ENCODE data around the gene ADAMTS10. TPM values are rescaled to one million over a fixed set of nuclear protein-coding genes. Genes with fewer than 3 reads are reported as not detected.

The ADAMTS10 gene
- total and polyA plus RNA-seq, 2 of the 13 experiments (the other 11 are each of a cell fraction or from before 2014, with no cell fraction given): 0.49 to 1.7 TPM

- TF ChIP-seq, protein P1, sequence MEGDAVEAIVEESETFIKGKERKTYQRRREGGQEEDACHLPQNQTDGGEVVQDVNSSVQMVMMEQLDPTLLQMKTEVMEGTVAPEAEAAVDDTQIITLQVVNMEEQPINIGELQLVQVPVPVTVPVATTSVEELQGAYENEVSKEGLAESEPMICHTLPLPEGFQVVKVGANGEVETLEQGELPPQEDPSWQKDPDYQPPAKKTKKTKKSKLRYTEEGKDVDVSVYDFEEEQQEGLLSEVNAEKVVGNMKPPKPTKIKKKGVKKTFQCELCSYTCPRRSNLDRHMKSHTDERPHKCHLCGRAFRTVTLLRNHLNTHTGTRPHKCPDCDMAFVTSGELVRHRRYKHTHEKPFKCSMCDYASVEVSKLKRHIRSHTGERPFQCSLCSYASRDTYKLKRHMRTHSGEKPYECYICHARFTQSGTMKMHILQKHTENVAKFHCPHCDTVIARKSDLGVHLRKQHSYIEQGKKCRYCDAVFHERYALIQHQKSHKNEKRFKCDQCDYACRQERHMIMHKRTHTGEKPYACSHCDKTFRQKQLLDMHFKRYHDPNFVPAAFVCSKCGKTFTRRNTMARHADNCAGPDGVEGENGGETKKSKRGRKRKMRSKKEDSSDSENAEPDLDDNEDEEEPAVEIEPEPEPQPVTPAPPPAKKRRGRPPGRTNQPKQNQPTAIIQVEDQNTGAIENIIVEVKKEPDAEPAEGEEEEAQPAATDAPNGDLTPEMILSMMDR (CRISPR knock-in tag; IDR thresholded peaks at IDR 0.05): peak; percentile 82
- 0 out of 2 replicates have a peak, but pooled peaks have one; percentile 17 for TF ChIP-seq ZNF276 (CRISPR knock-in tag; IDR thresholded peaks at IDR 0.05; ENCODE audit: low read depth)
- TF ChIP-seq HNRNPK (IDR thresholded peaks at IDR 0.05; ENCODE audit: low read depth, low read length, poor library complexity, severe bottlenecking): no peak
- no peak for TF ChIP-seq RXRA (CRISPR knock-in tag; IDR thresholded peaks at IDR 0.05)
- no peak for TF ChIP-seq ZFP62 (CRISPR knock-in tag; IDR thresholded peaks at IDR 0.05)
- TF ChIP-seq ZBTB8A (CRISPR knock-in tag; IDR thresholded peaks at IDR 0.05; ENCODE audit: borderline replicate concordance, low read depth): no peak
- 0 out of 2 replicates have a peak, but pooled peaks have one; percentile 12 for TF ChIP-seq SMC3 (IDR thresholded peaks at IDR 0.05; ENCODE audit: low read length)
Observed at GRCh38 chr19:8578642-8579265, 31.8 kb downstream of the ADAMTS10 start (continued).

GRCh38 chr19:8577741-8578140 is 32.8 kb downstream of the ADAMTS10 start:
- H3K4me2 ChIP-seq (ENCODE audit: low read depth, low read length): no peak overlapping the region
- H3K4me3 ChIP-seq (replicated peaks in 1 of 3; ENCODE audit: insufficient read depth in 1 of 3, low read depth in 2 of 3, low read length in 3 of 3): no peak overlapping the region
- POLR2A ChIA-PET: no interaction called here
- in situ Hi-C loops (cut with HindIII; ENCODE audit: extremely low pct_ligation_motif_present, low pct_unique_long_range_greater_than_20kb) (no loop called here), intact Hi-C loops (cut with micrococcal nuclease; ENCODE audit: unreplicated experiment) (loop anchor here (10.0 kb wide), 1 partner anchor 53 kb away; no protein-coding TSS in a partner anchor)
- H3K79me2 ChIP-seq (ENCODE audit: insufficient read depth, low read length): no peaks in the 10 kb centered on the region
- ATAC-seq (no peak), FAIRE-seq (no peak), DNase-seq (ENCODE audit: low spot score) (no peak)
- no peak overlapping the region for H3K9ac ChIP-seq (ENCODE audit: insufficient read depth, low read depth, low read length)
- no peak overlapping the region for H2AFZ ChIP-seq (ENCODE audit: low read length)
- BruUV-seq (replicated peaks): no TSS peak
- no peaks in the 10 kb centered on the region for H4K20me1 ChIP-seq (ENCODE audit: insufficient read depth, low read length)
- H3K27me3 ChIP-seq (ENCODE audit: control insufficient read depth in 1 of 2, insufficient read depth in 2 of 2, low read length in 2 of 2): peaks cover 0 to 16% of the 10 kb centered on the region in 2 experiments; a peak in 3 of 5 replicates
- H3K36me3 ChIP-seq (replicated peaks in 1 of 2; ENCODE audit: control insufficient read depth in 1 of 2, insufficient read depth in 2 of 2, low read length in 2 of 2): no peaks in the 10 kb centered on the region
- H3K9me3 ChIP-seq (ENCODE audit: low read length): no peaks in the 10 kb centered on the region
- 40% methylated on average over 4 of the region's 4 CpGs for whole genome bisulfite sequencing (ENCODE audit: low lambda C conversion rate)
- no peak overlapping the region for H3K27ac ChIP-seq (ENCODE audit: extremely low read length, insufficient read depth, low read length)
- H3K4me1 ChIP-seq (ENCODE audit: insufficient read depth, low read length): peaks cover 40% of the 10 kb centered on the region
- CTCF ChIA-PET (ENCODE audit: low intra/inter-chr PET ratio, low total read pairs): no interaction called here
- TF ChIP-seq TBX2 (CRISPR knock-in tag; IDR thresholded peaks at IDR 0.05; ENCODE audit: borderline replicate concordance) (no peak), ZSCAN9 (CRISPR knock-in tag; IDR thresholded peaks at IDR 0.05; ENCODE audit: borderline replicate concordance) (no peak), IKZF4 (CRISPR knock-in tag; IDR thresholded peaks at IDR 0.05; ENCODE audit: borderline replicate concordance, low read depth, not compliant biosample characterization) (no peak), ZNF326 (CRISPR knock-in tag; IDR thresholded peaks at IDR 0.05; ENCODE audit: borderline replicate concordance) (no peak), ZNF672 (CRISPR knock-in tag; IDR thresholded peaks at IDR 0.05) (no peak), TSC22D2 (CRISPR knock-in tag; IDR thresholded peaks at IDR 0.05; ENCODE audit: borderline replicate concordance) (no peak), AGO2 (optimal IDR thresholded peaks at IDR 0.05; ENCODE audit: low read depth, low read length) (no peak), GPN1 (CRISPR knock-in tag; IDR thresholded peaks at IDR 0.05; ENCODE audit: borderline replicate concordance) (no peak), ZNF44 (CRISPR knock-in tag; IDR thresholded peaks at IDR 0.05) (no peak), ETV6 (CRISPR knock-in tag; conservative IDR thresholded peaks at IDR 0.05) (no peak), TGIF2 (CRISPR knock-in tag; IDR thresholded peaks at IDR 0.05) (no peak), MXD1 (CRISPR knock-in tag; IDR thresholded peaks at IDR 0.05) (no peak), HNF4G (IDR thresholded peaks at IDR 0.05; ENCODE audit: borderline replicate concordance, low read depth, low read length) (no peak), HNF4G (CRISPR knock-in tag; IDR thresholded peaks at IDR 0.05; ENCODE audit: borderline replicate concordance, low read depth) (no peak)

All from HepG2 (cell line).